OCI-LY7 (cell line): ENCODE data around the gene ROPN1L. TPM values are rescaled to one million over a fixed set of nuclear protein-coding genes. Genes with fewer than 3 reads are reported as not detected.

Experiments used
- BruUV-seq: library from RNA; stranded (reverse); fragments of 400-500 nt; replicated peaks from 2 replicates; lab custom pipeline; 2021; lab: Mats Ljungman, UMichigan
- CTCF ChIA-PET: fragments of 300-600 bp; sonication (Branson Sonifier 250); formaldehyde crosslinking; loops from one replicate; lab custom pipeline; 2022; ENCODE audit warnings: antibody characterized with exemption; ENCODE audit not compliant: unreplicated experiment; lab: Charles Lee
- POLR2A ChIA-PET: fragments of 300-600 bp; sonication (Branson Sonifier 250); formaldehyde crosslinking; loops from one replicate; lab custom pipeline; 2022; ENCODE audit warnings: antibody characterized with exemption; lab: Charles Lee
- DNase-seq: peaks from one replicate; pipeline ENCODE4 v3.0.0-alpha.2; 2015; ENCODE audit warnings: low spot score
- H2AFZ ChIP-seq: fragments of 200-600 bp; sonication (generic), shearing (Covaris generic); 2 replicates; pipeline ENCODE4 v1.6.1; 2014; ENCODE audit warnings: mild to moderate bottlenecking, antibody characterized with exemption, low read length, moderate library complexity
- H3K27ac ChIP-seq: fragments of 200-600 bp; sonication (generic); 2 replicates; pipeline ENCODE4 v1.5.1; 2014; ENCODE audit warnings: mixed run types, low read depth, mild to moderate bottlenecking, moderate library complexity, low read length, inconsistent platforms; ENCODE audit not compliant: poor library complexity, severe bottlenecking
- H3K36me3 ChIP-seq: fragments of 200-600 bp; sonication (generic); 2 replicates; pipeline ENCODE4 v1.6.1; 2014; ENCODE audit warnings: mild to moderate bottlenecking, antibody characterized with exemption, low read length, moderate library complexity, mixed read lengths; ENCODE audit not compliant: insufficient read depth
- H3K4me1 ChIP-seq: fragments of 200-600 bp; sonication (generic); 2 replicates; pipeline ENCODE4 v1.5.1; 2014; ENCODE audit warnings: mild to moderate bottlenecking, low read length; ENCODE audit not compliant: insufficient read depth, poor library complexity, severe bottlenecking
- H3K4me2 ChIP-seq: fragments of 200-600 bp; sonication (generic); 2 replicates; pipeline ENCODE4 v1.6.1; 2014; ENCODE audit warnings: mild to moderate bottlenecking, low read length
- H3K4me3 ChIP-seq: fragments of 200-600 bp; sonication (generic); 2 replicates; pipeline ENCODE4 v1.5.1; 2014; ENCODE audit warnings: mild to moderate bottlenecking, low read depth, low read length; ENCODE audit not compliant: poor library complexity, severe bottlenecking
- H3K79me2 ChIP-seq: fragments of 200-600 bp; sonication (generic); 2 replicates; pipeline ENCODE4 v1.6.1; 2016; ENCODE audit warnings: low read depth, mild to moderate bottlenecking, low read length, moderate library complexity, mixed read lengths; ENCODE audit not compliant: insufficient read depth
- H3K9me2 ChIP-seq: fragments of 200-600 bp; sonication (generic); 2 replicates; pipeline ENCODE4 v1.6.1; 2016; ENCODE audit warnings: mild to moderate bottlenecking, low read length, mixed read lengths; ENCODE audit not compliant: insufficient read depth
- H3K9me3 ChIP-seq: fragments of 200-600 bp; sonication (generic); 2 replicates; pipeline ENCODE4 v1.6.1; 2014; ENCODE audit warnings: mild to moderate bottlenecking, mixed run types, low read length, mixed read lengths
- H4K20me1 ChIP-seq: fragments of 200-600 bp; sonication (generic); 2 replicates; pipeline ENCODE4 v1.6.1; 2014; ENCODE audit warnings: mild to moderate bottlenecking, antibody characterized with exemption, low read length, moderate library complexity, mixed read lengths; ENCODE audit not compliant: insufficient read depth
- CTCF ChIP-seq: fragments of 200-600 bp; sonication (generic); conservative IDR thresholded peaks from 2 replicates; pipeline ENCODE4 v1.5.1; 2014; ENCODE audit warnings: mild to moderate bottlenecking, antibody characterized with exemption, low read length, moderate library complexity, mixed read lengths
- EZH2phosphoT487 ChIP-seq: fragments of 200-600 bp; sonication (generic); IDR thresholded peaks from 2 replicates; pipeline ENCODE4 v1.6.1; 2018; ENCODE audit warnings: low read depth, borderline replicate concordance, mild to moderate bottlenecking, mixed run types, antibody characterized with exemption, low read length, moderate library complexity, mixed read lengths
- intact Hi-C: fragments of 100-400 bp; cut with micrococcal nuclease; formaldehyde crosslinking; loops from one replicate; pipeline ENCODE4 v1.10.0; 2022; ENCODE audit not compliant: unreplicated experiment
- total RNA-seq, 2 experiments: library from RNA; depleted of rRNA in 1 of 2; stranded (reverse); fragments of >200 nt in 1 of 2; shearing (Covaris generic) in 1 of 2; gene quantifications; 2 replicates each; pipeline ENCODE4 v1.2.3, GENCODE V29; 2014 to 2022

ROPN1L gene
- total RNA-seq, 2 experiments from 2014 or later: 0.35 to 0.36 TPM

- Histone ChIP-seq H3K9me2 (no peaks in the 10 kb centered on the region), H3K27ac (no peak overlapping the region), H3K9me3 (no peaks in the 10 kb centered on the region), H3K79me2 (no peaks in the 10 kb centered on the region), H2AFZ (no peak overlapping the region), H4K20me1 (no peaks in the 10 kb centered on the region), H3K4me1 (no peaks in the 10 kb centered on the region), H3K4me3 (no peak overlapping the region), H3K4me2 (no peak overlapping the region), H3K36me3 (peaks cover 98% of the 10 kb centered on the region)
- no TSS peak for BruUV-seq
- ChIA-PET POLR2A (interaction anchor here (0.7 kb wide), 1 partner anchor 81 kb away, joined by 3 read pairs; no protein-coding TSS in a partner anchor), CTCF (no interaction called here)
- no peak for TF ChIP-seq CTCF
- TF ChIP-seq EZH2phosphoT487: no peak
- intact Hi-C loops: no loop called here
- no peak for DNase-seq
Observed at GRCh38 chr5:10416868-10417267, 24.8 kb upstream of the ROPN1L start.

GRCh38 chr5:10418654-10419345 lies 22.9 kb upstream of the ROPN1L start:
- Histone ChIP-seq H3K9me2 (no peaks in the 10 kb centered on the region), H3K9me3 (no peaks in the 10 kb centered on the region), H3K4me1 (peaks cover 8% of the 10 kb centered on the region), H3K4me3 (no peak overlapping the region), H3K4me2 (no peak overlapping the region), H3K79me2 (no peaks in the 10 kb centered on the region), H4K20me1 (no peaks in the 10 kb centered on the region), H2AFZ (no peak overlapping the region), H3K27ac (no peak overlapping the region), H3K36me3 (peaks cover 98% of the 10 kb centered on the region)
- DNase-seq: no peak
- TF ChIP-seq CTCF (no peak), EZH2phosphoT487 (no peak)
- ChIA-PET CTCF (no interaction called here), POLR2A (interaction anchor here (0.6 to 0.9 kb wide), 5 partner anchors 22 to 282 kb away, joined by 3 to 5 read pairs (median 3); no protein-coding TSS in a partner anchor)
- BruUV-seq: no TSS peak
- intact Hi-C loops: no loop called here

GRCh38 chr5:10420468-10420867 lies 21.2 kb upstream of the ROPN1L start:
- H3K79me2 ChIP-seq: no peaks in the 10 kb centered on the region
- no peak for TF ChIP-seq CTCF
- no peak for TF ChIP-seq EZH2phosphoT487
- ChIA-PET POLR2A (no interaction called here), CTCF (interaction anchor here (0.5 kb wide), 1 partner anchor 1878 kb away, joined by 3 read pairs; no protein-coding TSS in a partner anchor)
- H3K9me3 ChIP-seq: no peaks in the 10 kb centered on the region
- no peak for DNase-seq
- no peaks in the 10 kb centered on the region for H4K20me1 ChIP-seq
- H3K4me3 ChIP-seq: no peak overlapping the region
- no peak overlapping the region for H2AFZ ChIP-seq
- intact Hi-C loops: no loop called here
- no peaks in the 10 kb centered on the region for H3K9me2 ChIP-seq
- no TSS peak for BruUV-seq
- no peak overlapping the region for H3K27ac ChIP-seq
- H3K4me1 ChIP-seq: peaks cover 8% of the 10 kb centered on the region
- peaks cover 98% of the 10 kb centered on the region for H3K36me3 ChIP-seq
- no peak overlapping the region for H3K4me2 ChIP-seq
